Effector CD4-positive, alpha-beta T cell (primary cell): ENCODE data around the gene MTHFD1L.

Experiments used
- DNase-seq: peaks from one replicate; pipeline ENCODE4 v3.0.0-alpha.2; 2020

Gene MTHFD1L

DNA sequence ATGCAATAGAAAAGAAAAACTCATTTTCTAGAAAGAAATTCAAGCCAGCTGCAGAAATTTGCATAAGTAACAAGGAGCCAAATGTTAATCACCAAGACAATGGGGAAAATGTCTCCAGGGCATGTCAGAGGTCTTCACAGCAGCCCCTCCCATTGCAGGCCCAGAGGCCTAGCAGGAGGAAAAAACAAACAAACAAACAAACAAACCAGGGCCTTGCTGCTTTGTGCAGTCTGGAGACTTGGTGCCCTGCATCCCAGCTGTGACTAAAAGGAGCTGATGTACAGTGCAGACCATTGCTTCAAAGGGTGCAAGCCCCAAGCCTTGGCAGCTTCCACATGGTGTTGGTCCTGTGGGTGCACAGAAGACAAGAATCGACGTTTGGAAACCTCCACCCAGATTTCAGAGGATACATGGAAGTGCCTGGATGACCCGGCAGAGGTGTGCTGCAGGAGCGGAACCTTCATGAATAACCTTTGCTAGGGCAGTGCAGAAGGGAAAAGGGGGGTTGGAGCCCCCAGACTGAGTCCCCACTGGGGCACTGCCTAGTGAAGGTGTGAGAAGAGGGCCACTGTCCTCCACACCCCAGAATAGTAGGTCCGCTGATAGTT, 263.4 kb downstream of the MTHFD1L start:
- no peak for DNase-seq

DNA sequence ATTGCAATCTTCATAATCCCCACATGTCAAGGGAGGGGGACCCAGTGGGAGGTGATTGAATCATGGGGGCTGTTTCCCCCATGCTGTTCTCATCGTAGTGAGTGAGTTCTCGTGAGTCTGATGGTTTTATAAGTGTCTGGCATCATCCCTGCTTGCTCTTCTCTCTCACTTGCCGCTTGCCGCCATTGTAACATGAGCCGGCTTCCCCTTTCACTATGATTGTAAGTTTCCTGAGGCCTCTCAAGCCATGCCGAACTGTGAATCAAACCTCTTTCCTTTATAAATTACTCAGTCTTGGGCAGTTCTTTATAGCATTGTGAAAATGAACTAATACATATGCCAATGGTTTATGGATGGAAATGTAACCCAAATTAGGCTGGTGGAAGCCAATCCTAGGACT, 264.8 kb downstream of the MTHFD1L start:
- no peak for DNase-seq

DNA sequence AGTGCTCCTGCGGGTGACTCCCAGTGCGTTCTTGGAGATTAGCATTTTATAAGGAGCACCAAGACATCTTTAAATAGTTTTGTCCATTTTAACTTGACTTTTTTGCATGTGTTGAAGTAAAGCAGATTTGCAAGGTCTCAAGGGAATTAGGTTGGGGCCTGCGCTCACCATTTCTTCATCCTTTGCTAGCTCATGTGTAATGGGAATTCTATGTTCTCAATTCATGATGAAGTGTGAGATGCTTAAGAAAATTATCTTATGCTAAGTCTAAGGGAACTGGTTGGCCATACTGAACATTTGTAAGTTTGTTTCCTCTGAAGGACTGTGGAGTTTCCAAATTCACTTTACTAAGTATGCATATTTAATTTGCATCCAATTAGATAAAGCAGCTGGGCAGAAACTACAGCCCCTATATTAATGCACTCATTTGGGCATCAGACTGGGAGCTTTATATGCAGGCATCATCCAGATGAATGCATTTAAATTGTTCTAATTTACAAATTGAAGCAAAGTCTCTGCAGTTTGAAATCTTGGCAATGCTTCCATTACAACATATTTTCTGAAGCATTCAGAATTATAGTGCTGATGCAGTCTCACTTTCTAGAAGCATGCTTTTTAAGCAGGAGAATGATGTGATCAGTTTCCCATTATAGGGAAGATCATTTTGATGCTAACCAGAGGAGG, 266.0 kb downstream of the MTHFD1L start:
- no peak for DNase-seq

DNA sequence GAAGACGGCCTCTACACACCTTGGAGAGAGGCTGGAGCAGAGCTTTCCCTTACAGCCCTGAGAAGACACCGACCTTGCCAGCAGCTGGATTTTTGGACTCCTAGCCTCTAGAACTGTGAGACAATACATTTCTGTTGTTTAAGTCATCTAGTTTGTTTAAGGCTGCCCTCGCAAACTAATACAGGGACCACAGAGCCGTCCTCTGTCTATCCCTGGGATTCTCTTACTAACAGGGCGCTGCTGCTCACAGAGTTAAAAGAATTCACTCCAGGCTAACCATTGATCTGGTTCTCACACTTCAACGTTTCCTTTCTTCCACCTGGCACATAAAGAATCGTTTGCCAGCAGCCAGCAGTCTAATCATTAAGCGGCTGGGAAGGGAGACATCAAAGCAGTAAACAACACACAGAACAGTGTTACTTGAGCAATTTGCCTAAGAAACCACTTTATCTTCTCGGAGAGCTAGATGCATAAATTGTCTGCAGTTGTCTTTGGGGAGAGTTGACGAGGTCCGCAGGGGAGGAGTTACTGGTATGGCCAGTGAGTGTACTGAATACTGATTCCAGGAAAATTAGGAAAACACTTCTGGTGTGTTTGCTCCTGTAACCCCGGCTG, 270.7 kb downstream of the MTHFD1L start:
- no peak for DNase-seq

DNA sequence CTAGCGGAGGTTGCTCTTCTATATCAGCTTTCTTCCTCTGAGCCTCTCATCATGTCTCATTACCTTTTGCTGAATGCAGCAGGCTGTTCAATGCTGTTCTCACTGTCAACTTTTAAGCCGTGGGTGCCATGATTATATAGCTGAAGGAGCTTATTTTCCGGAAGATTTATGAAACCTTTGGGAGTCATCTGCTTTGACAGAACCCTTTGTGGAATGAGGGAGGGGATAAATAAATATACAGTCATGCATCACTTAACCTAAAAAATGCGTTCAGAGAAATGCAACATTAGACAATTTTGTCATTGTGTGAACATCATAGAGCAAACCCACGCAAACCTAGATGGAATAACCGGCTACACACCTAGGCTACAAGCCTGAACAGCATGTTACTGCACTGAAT, 272.0 kb downstream of the MTHFD1L start:
- DNase-seq, result no peak

DNA sequence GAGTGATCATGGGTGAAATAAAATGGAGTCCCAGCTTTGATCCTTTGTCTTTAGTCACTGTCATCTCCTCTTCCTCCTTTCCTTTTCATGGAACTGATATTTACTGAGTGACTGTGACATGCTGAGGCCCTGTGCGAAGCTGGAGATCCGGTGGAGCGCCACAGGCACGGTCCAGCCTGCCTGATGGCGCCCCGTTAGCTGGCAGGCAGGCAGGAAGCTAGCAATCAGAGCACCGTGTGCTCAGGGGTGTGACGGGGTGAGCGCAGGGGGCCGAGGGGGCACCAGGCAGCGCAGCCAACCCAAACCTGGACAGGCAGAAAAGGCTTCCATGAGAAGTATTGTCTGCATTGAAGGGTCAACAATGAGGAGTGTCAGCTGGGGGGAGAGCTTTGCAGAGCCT, 274.0 kb downstream of the MTHFD1L start:
- no peak for DNase-seq

DNA sequence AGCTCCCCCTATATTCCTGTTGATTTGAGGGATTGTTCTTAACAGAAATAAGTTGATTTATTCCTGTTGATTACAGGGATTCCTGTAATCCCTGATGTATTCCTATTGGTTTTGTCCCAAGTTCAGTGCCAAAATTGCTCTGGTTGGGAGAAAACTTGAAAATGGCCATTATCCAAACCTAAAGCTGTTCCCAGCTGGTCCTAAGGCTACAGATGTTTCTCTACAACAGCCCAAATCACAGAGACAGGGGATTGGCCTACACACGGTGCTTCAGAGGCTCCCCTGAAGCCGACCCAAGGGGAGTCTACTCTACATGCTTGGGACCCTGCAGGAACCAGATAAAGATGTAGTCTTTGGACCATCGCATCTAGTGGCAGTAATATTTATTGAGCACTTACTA, 275.3 kb downstream of the MTHFD1L start:
- no peak for DNase-seq

DNA sequence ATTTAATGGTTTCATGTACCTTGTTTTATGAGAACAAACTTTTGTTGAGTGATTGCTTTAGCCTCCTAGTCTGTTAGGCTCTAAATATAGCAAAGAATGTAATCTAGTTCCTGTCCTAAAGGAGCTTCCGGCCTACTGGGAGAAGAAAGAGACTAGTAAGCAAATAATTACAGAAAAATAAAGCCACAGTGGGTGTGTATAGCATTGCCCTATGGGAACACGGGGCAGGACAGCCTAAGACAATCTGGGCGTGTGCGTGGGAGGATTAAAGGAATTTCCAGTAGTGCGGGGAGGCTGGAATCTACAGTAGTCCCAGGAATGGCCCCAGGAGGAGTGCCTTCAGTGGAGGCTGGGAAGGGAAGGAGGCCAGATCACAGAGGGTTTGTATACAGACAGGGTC, 276.2 kb downstream of the MTHFD1L start:
- DNase-seq, result no peak

DNA sequence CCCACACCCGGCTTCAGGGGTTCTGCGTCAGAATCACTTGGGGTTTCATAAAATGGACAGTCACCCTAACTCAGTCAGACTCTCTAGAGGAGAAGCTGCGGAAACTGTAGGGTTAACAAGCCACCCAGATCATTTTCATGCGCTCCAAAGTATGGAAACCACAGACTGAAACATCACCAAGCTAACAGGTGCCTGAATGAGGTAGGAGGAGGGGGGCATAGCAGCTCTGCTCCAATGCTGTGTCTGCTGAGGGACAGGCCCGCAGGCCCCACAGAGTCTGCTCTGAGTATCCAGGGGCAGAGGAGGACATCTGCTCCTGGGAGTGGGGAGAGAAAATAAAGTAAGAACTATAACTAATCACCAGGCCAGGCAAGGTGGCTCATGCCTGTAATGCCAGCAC, 277.2 kb downstream of the MTHFD1L start:
- no peak for DNase-seq

DNA sequence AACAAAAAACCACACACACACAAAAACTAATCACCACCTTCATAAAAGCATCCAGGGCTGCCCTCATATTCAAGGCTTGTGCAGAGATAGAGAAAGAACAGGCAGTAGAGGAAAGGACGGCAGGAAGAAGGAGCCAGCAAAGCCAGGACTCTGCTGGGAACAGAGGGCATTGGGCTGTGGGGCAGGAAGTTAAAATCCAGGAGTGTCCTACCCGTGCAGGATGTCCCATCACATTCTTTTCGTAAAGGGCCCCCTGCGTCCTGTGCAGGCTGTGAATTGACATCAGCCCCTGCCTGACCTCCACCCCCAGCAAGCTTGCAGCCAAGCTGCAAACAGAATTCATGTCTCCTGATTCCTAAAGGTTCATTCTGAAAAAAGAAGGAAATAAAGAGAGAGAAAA, 277.8 kb downstream of the MTHFD1L start:
- DNase-seq, result no peak

DNA sequence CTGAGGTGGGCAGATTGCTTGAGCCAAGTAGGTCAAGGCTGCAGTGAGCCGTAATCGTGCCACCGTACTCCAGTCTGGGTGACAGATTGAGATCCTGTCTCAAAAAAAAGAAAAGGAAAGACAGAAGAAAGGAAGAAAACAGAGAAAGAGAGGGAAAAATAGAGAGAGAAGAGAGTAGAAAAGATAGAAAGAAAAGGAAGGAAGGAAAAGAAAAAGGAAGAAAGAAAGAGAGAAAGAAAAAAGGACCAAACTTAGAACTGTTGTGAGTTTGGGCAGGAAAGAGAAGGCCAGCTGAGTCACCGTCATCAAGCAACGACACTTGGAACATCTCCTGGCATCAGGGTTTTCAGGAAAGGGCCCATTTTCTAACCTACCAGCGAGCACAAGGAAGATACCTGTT, 278.3 kb downstream of the MTHFD1L start:
- DNase-seq, result no peak

DNA sequence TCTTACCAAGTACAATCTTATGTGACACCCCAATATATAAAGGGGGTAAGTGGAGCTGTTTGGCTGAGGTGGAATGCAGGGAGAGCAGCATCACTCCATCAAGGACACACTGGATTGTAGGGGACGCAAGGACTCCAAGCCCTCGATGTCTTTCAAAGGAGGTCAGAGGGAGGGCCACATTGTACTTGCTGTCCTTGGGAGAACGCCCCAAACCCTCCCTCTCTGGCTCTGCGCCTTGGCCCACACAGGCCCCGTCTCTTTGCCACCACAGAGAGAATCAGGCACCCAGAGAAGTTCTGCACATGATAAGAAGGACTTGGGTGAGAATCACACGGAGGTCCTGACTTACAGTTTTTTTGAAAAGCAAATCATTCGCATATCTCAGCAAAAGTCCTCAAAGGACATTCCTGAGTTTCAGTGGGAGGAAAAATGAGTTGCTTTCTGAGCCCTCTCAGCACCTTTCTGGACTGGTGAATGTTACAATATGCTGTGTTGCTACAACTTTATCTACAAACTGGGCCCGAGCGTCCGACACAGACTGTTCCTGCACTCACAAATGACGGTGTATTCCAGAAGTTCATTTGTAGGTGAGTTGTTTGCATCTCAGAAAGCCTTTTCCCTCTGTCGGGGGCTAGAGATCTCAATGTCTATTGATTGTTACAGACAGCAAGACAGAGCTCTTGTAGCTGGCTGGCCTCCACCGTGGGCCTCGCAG, 281.8 kb downstream of the MTHFD1L start:
- DNase-seq, result no peak

DNA sequence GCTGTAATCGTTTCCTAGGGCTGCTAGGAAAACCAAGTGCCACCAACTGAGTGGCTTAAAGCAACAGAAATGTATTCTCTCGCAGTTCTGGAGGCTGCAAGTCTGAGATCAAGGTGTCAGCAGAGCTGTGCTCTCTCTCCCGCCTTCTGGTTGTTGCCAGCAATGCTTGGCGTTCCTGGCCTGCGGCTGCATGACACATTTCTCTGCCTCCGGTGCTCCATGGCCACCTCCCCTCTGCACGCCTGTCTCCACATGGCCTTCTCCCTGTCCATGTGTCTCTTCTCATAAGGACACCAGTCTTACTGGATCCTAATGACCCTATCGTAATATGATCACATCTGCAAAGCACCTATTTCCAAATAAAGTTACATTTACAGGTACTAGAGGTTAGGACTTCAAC, 282.6 kb downstream of the MTHFD1L start:
- DNase-seq, result no peak

DNA sequence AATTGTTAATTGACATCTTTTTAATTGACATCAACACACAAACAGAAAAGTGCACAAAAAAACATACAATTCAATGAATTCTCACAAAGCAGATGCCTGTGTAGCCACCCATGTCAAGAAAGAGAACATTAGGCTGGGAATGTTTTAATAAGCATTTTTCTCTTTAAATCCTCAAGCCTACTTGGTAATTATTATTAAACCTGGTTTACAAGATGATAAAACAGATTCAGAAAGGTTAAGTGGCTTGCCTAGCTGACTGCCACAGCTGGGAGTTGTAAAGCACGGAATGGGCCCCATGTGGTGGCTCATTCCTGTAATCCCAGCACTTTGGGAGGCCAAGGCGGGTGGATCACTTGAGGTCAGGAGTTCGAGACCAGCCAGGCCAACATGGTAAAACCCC, 284.3 kb downstream of the MTHFD1L start:
- no peak for DNase-seq
